Heart right ventricle (tissue), 16 donors: ENCODE data around the gene FNBP1. TPM values are rescaled to one million over a fixed set of nuclear protein-coding genes. Genes with fewer than 3 reads are reported as not detected.

ENCODE experiments used
- ATAC-seq, 8 donors: fragments of 200-7000 bp; cut with Tn5 transposase; one replicate each; pipeline ENCODE4 v1.9.1; 2020; ENCODE audit warnings: mild to moderate bottlenecking in 8 of 8, moderate library complexity in 8 of 8, moderate number of reproducible peaks in 1 of 8
- DNase-seq, 2 donors: peaks; one replicate each; pipeline ENCODE4 v3.0.0-alpha.2; 2020
- H3K27ac ChIP-seq, 10 donors: fragments of 200-600 bp; sonication (generic) in 2 of 10; one replicate each; pipeline versions ENCODE4 v1.5.0 to v1.8.0; 2020 to 2022; ENCODE audit warnings: mild to moderate bottlenecking in 3 of 10
- H3K27me3 ChIP-seq, 7 donors: fragments of 200-600 bp; one replicate each; pipeline ENCODE4 v1.8.0; 2021 to 2022; ENCODE audit warnings: mild to moderate bottlenecking in 2 of 7
- H3K36me3 ChIP-seq, 9 donors: fragments of 200-600 bp; sonication (generic) in 1 of 9; one replicate each; pipeline versions ENCODE4 v1.5.0 to v1.8.0; 2020 to 2022; ENCODE audit warnings: mild to moderate bottlenecking in 2 of 9
- H3K4me1 ChIP-seq, 9 donors: fragments of 200-600 bp; sonication (generic) in 1 of 9; one replicate each; pipeline versions ENCODE4 v1.5.0 to v1.8.0; 2020 to 2022; ENCODE audit warnings: mild to moderate bottlenecking in 4 of 9
- H3K4me3 ChIP-seq, 10 donors: fragments of 200-600 bp; sonication (generic) in 2 of 10; one replicate each; pipeline versions ENCODE4 v1.5.0 to v1.8.0; 2020 to 2022; ENCODE audit warnings: mild to moderate bottlenecking in 7 of 10, moderate library complexity in 2 of 10
- H3K9me3 ChIP-seq, 11 donors: fragments of 200-600 bp in 10 of 11; sonication (generic) in 2 of 11; one replicate each; pipeline versions ENCODE4 v1.5.0 to v1.8.0; 2013 to 2022; ENCODE audit warnings: mild to moderate bottlenecking in 2 of 11, control low read depth in 1 of 11, moderate library complexity in 1 of 11
- CTCF ChIP-seq, 9 donors: fragments of 200-600 bp; sonication (generic) in 2 of 9; IDR thresholded peaks; one replicate each; pipeline versions ENCODE4 v1.5.0 to v1.8.0; 2021 to 2022; ENCODE audit warnings: antibody characterized with exemption in 9 of 9, mild to moderate bottlenecking in 5 of 9, moderate library complexity in 1 of 9
- WGBS, 2 donors: extraction: QIAGEN DNeasy Blood & Tissue Kit; methylation state at CpG; one replicate each; pipeline ENCODE4 v1.1.7; 2013; ENCODE audit warnings: inconsistent platforms in 1 of 2; 5-methylcytosine and 5-hydroxymethylcytosine counted together
- intact Hi-C, 10 donors: fragments of 100-400 bp; cut with DNase I; formaldehyde crosslinking; loops; one replicate each; pipeline versions ENCODE4 v1.11.1 to v1.14.2; 2022
- polyA plus RNA-seq, 2 donors: library from polyadenylated mRNA; stranded (reverse); fragments of 200-250 nt; gene quantifications; one replicate each; pipeline ENCODE4 v1.2.3, GENCODE V29; 2013
- total RNA-seq, 10 donors: library from RNA; stranded (reverse); fragmentation: NEBNext Ultra II Directional in 3 of 10; extraction: Animal tissue kit (Norgen Biotek cat#: 25700) in 3 of 10; gene quantifications; one replicate each; pipeline versions ENCODE4 v1.2.1 to v1.2.4, GENCODE V29; 2021 to 2023
- donor health status: Arrhythmogenic right ventricular cardiomyopathy.
- donor health status: ischemic (EF 13 %, LVEDD 7.1; RV severe dilation, severe dysfunction).
- donor health status: healthy with polysubstance abuse.
- donor health status: DM: no; HTN: yes; CAD: no.
- donor health status: DM: no; HTN: no; CAD: no.
- donor health status: ischemic (EF 25% LVEDD 6.9; RV normal size, moderate dysfunction).
- donor health status: ischemic (EF 25% LVEDD 5.7; RV mildly dilated, moderate dysfunction).
- donor health status: healthy.
- donor health status: DM: yes; HTN: yes; CAD: no.
- donor health status: Ischemic cardiomyopathy.
- donor health status: ischemic (EF 35%, LVEDD 5.7; RV mildly dilated, moderate dysfunction).
- donor health status: nonischemic (EF 11% LVEDD 7.7; RV severe dilation, severe dysfunction).
- donor health status: DM: yes; HTN: yes; CAD: no.
- donor health status: PGD.
- donor health status: ischemic (EF 29% LVEDD 5.4; RV normal size, mild dysfunction).
- donor health status: nonischemic (EF 23%, LVEDD 6.1; RV moderate dilation, normal function).

Gene FNBP1
- total and polyA plus RNA-seq, 12 donors: 7.4 to 38.4 (median 22.2) TPM

- ATAC-seq: no peak
- Histone ChIP-seq H3K4me3 (no peak overlapping the region), H3K27me3 (no peaks in the 10 kb centered on the region), H3K9me3 (peaks cover 0 to 2% (median 0%) of the 10 kb centered on the region in 11 donors), H3K4me1 (peaks cover 3 to 74% (median 48%) of the 10 kb centered on the region in 9 donors), H3K36me3 (peaks cover 0 to 7% (median 0%) of the 10 kb centered on the region in 9 donors), H3K27ac (peak overlapping the region in 2 of 10 donors; percentile 21 to 69)
- WGBS, 2 donors: 70% methylated on average over 5 of the region's 5 CpGs
- DNase-seq: no peak
- intact Hi-C loops: no loop called here
- TF ChIP-seq CTCF (IDR thresholded peaks at IDR 0.05): no peak
Measured at GRCh38 chr9:129936222-129936621, 106.8 kb downstream of the FNBP1 start.

DNA sequence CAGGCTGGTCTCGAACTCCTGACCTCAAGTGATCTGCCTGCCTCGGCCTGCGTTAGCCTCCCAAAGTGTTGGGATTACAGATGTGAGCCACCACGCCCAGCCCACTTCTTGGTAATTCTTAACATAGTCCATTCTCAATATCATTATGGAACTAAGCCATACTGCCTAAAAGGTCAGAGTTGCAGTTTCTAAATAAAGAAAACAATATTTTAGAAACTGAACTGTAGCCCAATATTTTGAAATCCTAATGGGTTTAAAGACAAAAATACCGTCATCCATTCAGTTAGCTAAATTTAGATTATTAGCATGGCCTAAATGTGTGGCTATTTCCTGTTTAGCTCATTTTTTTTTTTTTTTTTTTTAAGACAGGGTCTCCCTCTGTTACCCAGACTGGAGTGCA lies 108.2 kb downstream of the FNBP1 start:
- Histone ChIP-seq H3K4me3 (no peak overlapping the region), H3K27ac (peak overlapping the region in 9 of 10 donors; percentile 22 to 80 (median 69)), H3K4me1 (peaks cover 3 to 81% (median 48%) of the 10 kb centered on the region in 9 donors), H3K27me3 (no peaks in the 10 kb centered on the region), H3K36me3 (peaks cover 0 to 12% (median 0%) of the 10 kb centered on the region in 9 donors), H3K9me3 (no peaks in the 10 kb centered on the region)
- ATAC-seq: peak in 7 of 8 donors; percentile 43 to 78 (median 59)
- intact Hi-C loops: loop anchor here in 1 of 10 donors (5.0 kb wide), 2 partner anchors 33 to 47 kb away; no protein-coding TSS in a partner anchor
- DNase-seq: no peak
- WGBS, 2 donors: 62 to 68% methylated on average over 5 of the region's 5 CpGs
- no peak for TF ChIP-seq CTCF (IDR thresholded peaks at IDR 0.05)

GRCh38 chr9:129934041-129934591 lies 108.9 kb downstream of the FNBP1 start:
- Histone ChIP-seq H3K9me3 (no peaks in the 10 kb centered on the region), H3K27me3 (no peaks in the 10 kb centered on the region), H3K36me3 (peaks cover 0 to 19% (median 0%) of the 10 kb centered on the region in 9 donors), H3K4me1 (peaks cover 3 to 77% (median 48%) of the 10 kb centered on the region in 9 donors), H3K4me3 (no peak overlapping the region), H3K27ac (peak overlapping the region in 9 of 10 donors; percentile 9 to 80 (median 69))
- DNase-seq (no peak), ATAC-seq (no peak)
- intact Hi-C loops: loop anchor here in 1 of 10 donors (5.0 kb wide), 2 partner anchors 33 to 47 kb away; no protein-coding TSS in a partner anchor
- WGBS, 2 donors: 60 to 61% methylated on average over 4 of the region's 4 CpGs
- no peak for TF ChIP-seq CTCF (IDR thresholded peaks at IDR 0.05)

DNA sequence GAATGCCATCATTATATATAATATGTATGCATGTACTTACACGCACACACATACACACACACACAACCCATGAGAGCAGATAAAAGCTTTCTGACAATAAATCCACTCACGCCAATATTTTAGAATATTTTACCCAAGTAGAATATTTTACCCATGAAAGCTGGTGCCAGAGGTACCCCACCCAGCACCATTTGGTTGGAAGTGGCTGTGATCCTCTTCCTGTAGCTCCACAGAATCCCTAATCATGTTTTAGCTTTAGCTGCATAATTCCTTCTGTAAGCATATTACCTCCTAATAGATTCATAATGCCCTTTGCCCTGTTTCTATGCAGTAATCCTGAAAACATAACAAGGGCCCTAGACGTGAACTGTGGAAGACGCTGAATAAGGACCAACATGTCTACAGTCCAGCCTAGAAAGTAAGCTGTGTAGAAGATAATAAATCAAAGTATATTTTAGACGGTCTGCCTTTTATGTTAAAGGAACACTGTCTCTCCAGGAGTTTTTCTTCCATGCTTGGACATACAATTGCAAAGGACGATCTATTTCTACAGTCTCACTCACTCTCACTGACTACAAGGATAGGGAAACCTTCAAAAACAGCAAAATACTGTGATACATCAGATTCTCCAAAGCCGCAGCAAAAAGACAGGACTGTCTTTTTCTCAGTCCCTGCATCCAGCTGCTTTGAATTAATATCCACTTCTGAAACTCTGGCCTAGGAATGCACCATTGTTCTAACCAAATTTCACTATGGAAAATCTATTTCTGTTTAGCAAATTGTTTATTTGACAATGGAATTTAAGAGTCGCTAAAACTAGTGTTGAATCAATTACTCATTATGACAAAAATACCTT lies 109.6 kb downstream of the FNBP1 start:
- peaks cover 3 to 70% (median 42%) of the 10 kb centered on the region in 9 donors for H3K4me1 ChIP-seq
- WGBS, 2 donors: 68 to 70% methylated on average over 8 of the region's 8 CpGs
- TF ChIP-seq CTCF (IDR thresholded peaks at IDR 0.05): no peak
- no peak for DNase-seq
- ATAC-seq: no peak
- no peaks in the 10 kb centered on the region for H3K27me3 ChIP-seq
- no peaks in the 10 kb centered on the region for H3K9me3 ChIP-seq
- H3K27ac ChIP-seq: peak overlapping the region in 8 of 10 donors; percentile 9 to 80 (median 72)
- peaks cover 0 to 26% (median 0%) of the 10 kb centered on the region in 9 donors for H3K36me3 ChIP-seq
- H3K4me3 ChIP-seq: no peak overlapping the region
- intact Hi-C loops: loop anchor here in 1 of 10 donors (5.0 kb wide), 2 partner anchors 34 to 46 kb away; no protein-coding TSS in a partner anchor
